Left lobe of liver (tissue), 2 donors: ENCODE data around the gene MRM3. TPM values are rescaled to one million over a fixed set of nuclear protein-coding genes. Genes with fewer than 3 reads are reported as not detected.
"Not testable (repeated sequence)": the region's sequence is repeated elsewhere in the genome, so short reads cannot be mapped to it uniquely, and the experiment has no call there.

ENCODE experiments used
- ATAC-seq: fragments of 200-7000 bp; cut with Tn5 transposase; one replicate; pipeline ENCODE4 v1.9.1; 2020; ENCODE audit warnings: mild to moderate bottlenecking, moderate library complexity
- DNase-seq: peaks from one replicate; pipeline ENCODE4 v3.0.0-alpha.2; 2020; ENCODE audit warnings: low spot score
- total RNA-seq: library from RNA; stranded (reverse); gene quantifications from one replicate; pipeline ENCODE4 v1.2.1, GENCODE V29; 2021
- donor health status: DM: no; HTN: no; CAD: no; lungs with moderate emphysema.
- donor health status: DM: no; HTN: yes; CAD: no.

MRM3 gene
- total RNA-seq, 1 donor from 2014 or later: 13.3 TPM

- DNase-seq (peak; percentile 80), ATAC-seq (peak; percentile 93)
Measured at GRCh38 chr17:794876-795275, 12.7 kb downstream of the MRM3 start.

GRCh38 chr17:795276-795675 lies 13.1 kb downstream of the MRM3 start:
- no peak for DNase-seq
- ATAC-seq: no peak

- DNase-seq (no peak), ATAC-seq (no peak)
Measured at GRCh38 chr17:795721-796120, 13.6 kb downstream of the MRM3 start.

- no peak for ATAC-seq
Measured at GRCh38 chr17:796609-797008, 14.5 kb downstream of the MRM3 start.

DNA sequence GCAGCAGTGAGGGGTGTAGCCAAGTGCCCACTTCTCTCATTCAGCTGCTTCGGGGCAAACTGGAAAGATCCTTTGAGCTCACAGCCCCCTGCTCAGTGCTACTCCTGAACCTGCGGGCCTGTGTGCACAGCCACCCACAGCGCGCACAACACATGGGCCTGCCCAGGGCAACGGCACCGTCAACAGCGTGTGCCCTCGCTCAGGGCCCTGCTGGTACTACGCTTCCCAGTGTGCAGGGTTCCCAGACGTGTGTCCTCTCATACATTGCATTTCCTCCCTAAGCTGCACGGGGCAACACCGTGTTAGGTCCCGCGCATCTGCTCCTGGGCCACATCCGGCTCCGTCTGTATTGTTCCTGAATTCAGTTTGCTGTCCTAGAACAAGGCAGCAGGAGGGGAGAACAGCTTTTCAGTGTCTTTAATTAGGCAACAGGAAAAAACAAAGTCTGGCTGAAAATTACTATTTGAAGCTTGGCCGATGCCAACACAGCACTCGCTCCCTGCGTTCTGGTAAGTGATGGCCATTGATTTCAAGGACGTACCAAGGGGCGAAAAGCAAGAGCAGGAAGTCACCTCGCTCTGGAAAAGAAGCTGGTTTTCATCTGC lies 15.2 kb downstream of the MRM3 start:
- DNase-seq: no peak
- ATAC-seq: no peak

More at GRCh38 chr17:796609-797008, 14.5 kb downstream of the MRM3 start:
- no peak for DNase-seq

- DNase-seq (no peak), ATAC-seq (no peak)
Measured at GRCh38 chr17:798246-798645, 16.1 kb downstream of the MRM3 start.

DNA sequence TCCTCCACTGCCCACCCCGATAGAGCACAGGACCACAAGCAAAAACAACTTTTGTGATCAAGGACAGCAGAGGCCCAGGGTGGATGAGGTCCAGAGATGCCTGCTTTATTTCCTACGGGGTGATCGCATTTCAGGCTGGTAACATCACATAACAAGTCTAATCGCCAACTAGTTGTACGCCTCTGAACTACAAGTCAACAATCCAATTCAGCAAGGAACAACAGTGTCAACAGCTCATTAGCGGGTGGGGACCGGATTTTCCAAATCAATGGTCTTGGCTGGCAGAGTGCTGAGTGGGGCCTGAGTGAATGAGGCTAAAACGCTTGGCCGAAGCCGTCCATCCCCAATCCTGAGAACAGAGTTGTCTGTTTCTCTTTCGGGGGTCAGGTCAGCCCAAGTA lies 17.1 kb downstream of the MRM3 start:
- ATAC-seq (no peak), DNase-seq (no peak)

DNA sequence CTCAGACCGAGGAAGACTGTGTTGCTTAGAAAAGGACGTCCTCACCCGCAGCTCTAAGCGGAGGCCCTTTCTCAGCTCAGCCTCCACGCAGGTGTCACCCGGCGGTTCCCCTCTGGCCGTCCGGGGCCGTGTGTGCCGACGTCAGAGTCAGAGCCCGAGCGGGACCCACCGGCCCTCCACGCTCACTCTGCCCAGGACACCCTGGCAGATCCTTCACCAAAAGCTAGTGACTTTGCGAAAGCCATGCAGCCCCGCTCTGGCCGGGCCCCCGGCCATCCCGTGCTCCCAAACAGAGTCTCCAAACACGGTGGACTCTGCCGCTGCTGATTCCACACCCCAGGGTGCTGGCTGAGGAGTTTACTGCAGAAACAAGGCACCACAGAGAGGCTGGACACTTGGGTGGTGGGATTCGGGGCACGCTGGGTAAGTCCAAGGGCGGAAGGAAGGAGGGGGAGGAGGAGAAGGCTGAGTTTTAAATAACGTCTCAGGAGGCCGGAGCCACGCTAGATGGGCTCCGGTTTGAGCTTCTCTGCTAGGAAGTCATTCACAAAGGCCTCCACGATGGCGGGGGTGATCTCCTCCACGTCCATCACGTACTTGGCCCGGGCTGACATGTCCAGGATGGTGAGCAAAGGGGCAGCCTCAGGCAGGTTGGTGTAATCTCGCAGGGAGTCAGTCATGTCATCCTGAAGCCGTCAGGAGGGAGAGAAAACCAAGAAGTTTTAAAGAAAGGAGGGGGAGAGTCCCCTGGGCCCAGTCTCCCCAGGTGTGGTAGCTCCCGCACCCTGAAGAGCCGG lies 18.5 kb downstream of the MRM3 start:
- DNase-seq (no peak), ATAC-seq (no peak)

DNA sequence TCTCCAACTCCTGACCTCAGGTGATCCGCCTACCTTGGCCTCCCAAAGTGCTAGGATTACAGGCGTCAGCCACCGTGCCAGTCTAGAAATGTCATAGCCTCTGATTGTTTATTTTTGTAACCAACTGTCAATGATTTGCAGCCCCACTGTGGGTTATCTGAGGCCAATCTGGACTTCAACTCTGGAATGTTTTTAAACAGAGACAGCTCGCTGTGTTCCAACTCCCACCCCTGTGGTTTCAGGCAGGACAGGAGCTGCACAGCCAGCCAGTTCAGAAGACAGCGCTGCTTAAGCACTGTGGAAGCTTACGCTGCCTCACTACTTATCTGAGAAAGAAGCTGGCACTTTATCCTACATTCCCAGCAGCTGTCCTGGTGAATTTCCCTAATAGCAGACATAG lies 19.5 kb downstream of the MRM3 start:
- no peak for DNase-seq
- peak; percentile 68 for ATAC-seq

DNA sequence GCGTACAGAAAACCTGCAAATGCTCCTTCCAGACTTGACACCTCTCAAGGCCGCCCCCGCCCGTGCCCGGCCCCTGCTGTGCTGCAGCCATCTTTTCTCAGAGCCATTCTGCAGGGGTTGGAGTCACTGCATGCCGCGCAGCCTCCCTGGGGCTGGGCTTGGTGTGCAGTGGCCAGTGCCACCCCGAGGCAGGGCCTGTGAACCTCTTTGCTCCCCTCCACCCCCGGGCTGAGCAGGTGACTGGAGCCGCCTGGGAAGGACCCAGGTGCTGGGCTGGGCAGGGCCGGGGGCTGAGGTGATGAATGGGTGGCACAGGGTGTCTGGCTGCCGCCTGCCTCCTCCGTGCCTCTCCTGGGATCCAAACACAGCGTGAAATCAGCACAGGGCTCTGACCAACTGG lies 20.3 kb downstream of the MRM3 start:
- no peak for ATAC-seq
- no peak for DNase-seq

GRCh38 chr17:802901-803881 lies 21.0 kb downstream of the MRM3 start:
- DNase-seq: no peak

GRCh38 chr17:804541-805435 lies 22.6 kb downstream of the MRM3 start:
- DNase-seq (no peak), ATAC-seq (no peak)

More at GRCh38 chr17:802901-803881, 21.0 kb downstream of the MRM3 start:
- ATAC-seq: no peak

DNA sequence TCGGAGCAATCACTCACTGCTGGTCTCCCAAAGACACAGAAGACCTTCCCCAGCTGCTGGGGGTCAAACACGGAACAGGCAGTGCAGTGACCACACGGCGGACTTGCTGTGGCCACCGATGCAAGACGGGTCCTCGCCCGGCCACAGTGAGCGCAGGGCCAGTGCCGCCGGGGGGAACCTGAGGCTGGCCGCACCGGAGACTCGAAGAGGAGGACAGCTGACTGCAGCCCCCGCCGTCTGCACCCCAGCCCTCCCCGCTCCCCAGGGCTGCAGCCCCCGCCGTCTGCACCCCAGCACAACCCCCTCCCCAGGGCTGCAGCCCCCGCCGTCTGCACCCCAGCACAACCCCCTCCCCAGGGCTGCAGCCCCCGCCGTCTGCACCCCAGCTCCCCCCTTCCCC lies 23.7 kb downstream of the MRM3 start:
- ATAC-seq, DNase-seq: not testable (repeated sequence)

GRCh38 chr17:806346-806745 lies 24.2 kb downstream of the MRM3 start:
- ATAC-seq (no peak), DNase-seq (no peak)

DNA sequence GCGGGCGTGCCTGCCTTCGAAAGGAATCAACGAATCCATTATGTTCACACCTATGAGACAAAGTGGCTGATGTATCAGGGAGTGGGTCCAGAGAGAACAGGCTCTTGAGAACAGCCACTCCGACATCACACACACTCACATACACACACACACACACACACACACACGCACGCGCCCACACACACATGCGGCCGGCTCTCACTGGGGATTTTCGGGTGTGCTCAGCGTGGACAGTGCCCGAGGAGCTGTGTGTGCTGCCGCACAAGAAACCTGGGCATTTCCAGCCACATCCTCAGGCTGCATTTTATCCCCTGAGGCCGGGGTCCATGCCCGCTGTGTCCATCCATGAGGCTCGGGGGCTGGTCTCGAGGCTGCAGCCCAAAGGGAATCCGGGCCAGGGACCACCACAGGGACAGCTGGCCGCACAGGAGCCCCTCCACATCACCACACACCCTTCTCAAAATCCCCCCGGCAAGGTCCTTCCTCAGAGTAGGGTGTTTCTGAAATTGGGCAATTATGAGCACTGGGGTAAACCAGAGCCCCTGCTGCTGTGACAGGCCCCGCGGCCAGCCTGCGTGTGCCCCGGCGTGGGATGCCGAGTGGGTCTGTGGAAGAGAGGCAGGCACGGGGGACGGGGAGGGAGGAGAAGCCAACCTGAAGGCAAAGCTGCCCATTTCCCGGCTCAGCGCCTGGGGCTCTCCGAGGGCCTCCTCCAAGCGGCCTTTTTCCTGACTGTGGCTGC lies 24.8 kb downstream of the MRM3 start:
- DNase-seq (no peak), ATAC-seq (no peak)

- no peak for DNase-seq
- no peak for ATAC-seq
Measured at GRCh38 chr17:807523-808294, 25.6 kb downstream of the MRM3 start.

DNA sequence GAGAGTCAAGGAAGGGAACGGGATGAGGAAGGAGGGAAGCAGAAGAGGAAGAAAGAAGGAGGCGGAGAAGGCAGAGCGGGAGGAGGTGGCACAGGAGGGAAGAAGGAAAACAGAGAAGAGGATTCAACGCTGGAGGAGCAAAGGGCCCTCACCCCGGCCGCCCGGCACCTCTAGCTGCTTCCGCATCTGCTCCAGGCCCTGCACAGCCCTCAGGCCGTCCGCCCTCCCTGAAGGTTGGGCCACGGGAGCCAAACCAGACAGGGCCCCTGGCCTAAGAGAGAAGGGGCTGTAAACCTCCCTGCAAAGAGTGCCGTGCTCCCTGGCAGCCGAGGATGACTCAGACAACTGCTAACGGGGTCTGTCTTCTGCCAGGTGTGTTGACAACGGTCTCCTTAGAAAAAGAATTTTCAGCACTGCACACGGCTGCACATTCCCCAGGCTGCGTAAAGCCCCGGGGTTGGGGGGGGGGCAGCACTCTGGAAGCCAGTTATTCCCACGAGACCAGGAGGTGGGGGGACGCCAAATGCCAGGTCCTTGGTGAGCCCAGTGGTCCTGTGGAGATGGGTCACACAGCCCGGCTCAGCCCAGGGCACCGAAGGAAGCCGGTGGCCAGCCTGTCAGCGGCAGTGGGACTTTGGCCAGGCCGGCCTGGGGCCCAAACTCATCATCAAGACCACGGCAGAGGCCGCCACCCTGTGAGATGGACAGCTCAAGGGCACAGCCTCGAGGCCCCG lies 29.1 kb downstream of the MRM3 start:
- DNase-seq: no peak
- no peak for ATAC-seq

DNA sequence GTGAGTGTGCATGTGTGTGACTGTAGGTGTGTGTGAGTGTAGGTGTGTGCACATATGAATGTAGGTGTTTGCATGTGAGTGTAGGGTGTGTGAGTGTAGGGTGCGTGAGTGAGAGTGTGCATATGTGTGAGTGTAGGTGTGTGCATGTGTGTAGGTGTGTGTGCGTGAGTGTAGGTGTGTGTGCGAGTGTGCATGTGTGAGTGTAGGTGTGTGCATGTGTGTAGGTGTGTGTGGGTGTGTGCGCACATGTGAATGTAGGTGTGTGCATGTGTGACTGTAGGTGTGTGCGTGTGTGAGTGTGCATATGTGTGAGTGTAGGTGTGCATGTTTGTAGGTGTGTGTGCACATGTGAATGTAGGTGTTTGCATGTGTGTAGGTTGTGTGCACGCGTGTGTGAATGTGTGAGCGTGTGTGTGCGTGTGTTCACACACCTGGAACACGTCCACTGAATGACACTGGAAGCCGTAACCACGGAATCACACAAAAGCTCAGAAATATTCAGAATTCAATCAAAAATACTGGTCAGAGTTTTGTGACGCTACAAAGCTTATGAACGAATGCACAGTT lies 30.6 kb downstream of the MRM3 start:
- ATAC-seq (no peak), DNase-seq (no peak)
